ENCODE measurements around the gene PGGHG.

Gene PGGHG

DNA sequence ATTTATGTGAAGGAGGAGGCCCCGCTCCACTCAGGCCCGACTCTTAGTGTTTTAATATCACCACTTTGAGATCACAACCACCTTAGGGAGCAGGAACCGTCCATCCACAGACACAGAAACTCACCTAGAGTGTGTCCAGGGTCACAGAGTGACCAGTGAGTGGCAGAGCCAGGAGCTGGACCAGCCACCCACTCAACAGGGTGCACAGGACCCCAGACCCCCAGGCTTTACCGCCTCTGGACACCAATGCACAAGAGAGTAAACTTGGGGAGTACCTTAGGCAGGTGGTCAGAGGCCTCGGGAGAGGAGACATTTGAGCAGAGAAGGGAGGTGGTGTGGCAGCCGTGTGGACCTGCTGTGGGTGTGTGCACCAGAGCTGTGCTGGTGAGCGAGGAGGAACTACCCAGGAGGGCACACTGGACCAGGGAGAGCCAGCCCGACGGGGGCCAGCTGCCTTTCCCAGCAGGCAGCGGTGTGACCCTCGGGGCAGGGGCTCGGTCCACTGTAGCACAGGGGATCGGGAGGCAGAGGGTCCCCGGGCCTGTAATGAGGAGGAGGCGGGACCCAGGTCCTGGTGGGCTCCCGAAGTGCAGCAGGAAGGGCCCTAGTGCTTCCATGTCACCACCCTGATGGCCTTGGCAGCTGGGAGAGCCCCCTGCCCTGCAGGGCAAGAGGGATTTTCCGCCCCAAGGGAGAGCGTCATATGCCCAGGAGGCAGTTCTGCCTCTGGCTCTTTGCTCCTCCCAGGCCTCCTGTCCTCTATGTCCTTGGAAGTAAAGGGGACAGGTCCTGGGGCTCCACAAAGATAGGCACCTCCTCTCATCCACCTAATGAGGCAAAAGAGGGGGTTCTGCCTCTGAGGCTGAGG, 18.2 kb upstream of the PGGHG start:
- Histone ChIP-seq H3K9me3 (ENCODE audit: control insufficient read depth, insufficient read depth, low read length) (no peaks in the 10 kb centered on the region), H3K36me3 (ENCODE audit: control insufficient read depth, insufficient read depth, low read length) (no peaks in the 10 kb centered on the region), H3K27me3 (ENCODE audit: control insufficient read depth, insufficient read depth, low read length) (peaks cover 3% of the 10 kb centered on the region), H3K4me1 (ENCODE audit: control insufficient read depth, insufficient read depth, low read length) (peaks cover 14% of the 10 kb centered on the region), H3K9ac (ENCODE audit: low read depth, low read length) (no peak overlapping the region), H3K4me3 (ENCODE audit: low read depth, low read length) (no peak overlapping the region)

DNA sequence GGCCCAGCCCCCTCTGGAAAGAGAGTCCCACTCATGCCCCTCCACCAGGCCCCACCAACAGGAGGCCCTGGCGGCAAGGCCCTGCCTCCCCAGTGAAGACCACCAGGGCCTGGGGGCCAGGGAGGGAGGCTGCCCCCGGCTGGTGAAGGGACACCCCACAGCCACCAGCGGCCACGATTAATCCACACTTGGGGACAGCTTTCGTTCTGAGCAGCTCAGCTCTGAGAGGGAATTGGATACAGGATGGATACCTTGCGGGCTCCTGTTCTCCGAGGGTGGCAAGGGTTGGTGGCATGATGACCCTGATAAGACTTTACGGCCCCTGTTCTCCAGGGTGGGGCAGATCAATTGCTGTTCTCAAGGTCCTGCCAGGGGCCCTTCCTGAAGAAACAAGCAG, 17.6 kb upstream of the PGGHG start:
- H3K36me3 ChIP-seq (ENCODE audit: control insufficient read depth, insufficient read depth, low read length), result no peaks in the 10 kb centered on the region
- no peaks in the 10 kb centered on the region for H3K9me3 ChIP-seq (ENCODE audit: control insufficient read depth, insufficient read depth, low read length)
- peaks cover 3% of the 10 kb centered on the region for H3K27me3 ChIP-seq (ENCODE audit: control insufficient read depth, insufficient read depth, low read length)
- H3K4me1 ChIP-seq (ENCODE audit: control insufficient read depth, insufficient read depth, low read length), result peaks cover 14% of the 10 kb centered on the region
- no peak overlapping the region for H3K4me3 ChIP-seq (ENCODE audit: low read depth, low read length)
- H3K9ac ChIP-seq (ENCODE audit: low read depth, low read length), result no peak overlapping the region

DNA sequence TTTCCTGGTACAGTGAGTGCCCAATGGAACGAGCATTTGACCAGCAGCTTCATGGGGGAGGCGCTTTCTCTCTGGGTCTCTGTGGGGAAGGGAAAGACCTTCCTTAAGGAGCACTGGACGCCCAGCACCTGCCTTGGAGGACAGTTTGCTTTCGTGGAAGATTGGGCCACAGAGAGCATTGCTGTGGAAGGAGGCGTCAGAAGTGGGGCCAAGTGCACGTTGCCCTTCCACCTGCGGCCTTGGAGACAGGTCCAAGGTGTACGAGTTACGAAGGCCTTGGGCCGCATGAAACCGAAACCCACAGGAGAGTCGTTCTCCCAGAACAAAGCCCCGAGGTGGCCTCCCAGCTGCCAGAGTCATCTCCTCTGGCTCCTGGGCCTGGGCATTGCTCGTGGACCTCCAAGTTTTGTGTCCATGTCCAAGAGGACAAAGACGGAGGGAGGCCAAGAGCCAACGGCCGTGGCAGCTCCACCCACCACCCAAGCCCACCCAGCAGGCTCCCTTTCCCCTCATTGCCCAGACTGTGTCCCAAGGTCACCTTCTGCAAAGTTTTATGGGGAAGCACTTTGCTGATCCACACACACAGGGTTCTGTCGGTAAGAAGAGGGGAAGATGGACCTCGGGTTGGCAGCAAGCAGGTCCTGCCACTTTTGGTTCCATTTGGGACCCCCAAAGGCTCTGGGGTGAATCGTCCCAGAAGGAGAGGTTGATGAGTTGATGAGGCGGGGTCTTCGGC, 16.6 kb upstream of the PGGHG start:
- Histone ChIP-seq H3K27me3 (ENCODE audit: control insufficient read depth, insufficient read depth, low read length) (peaks cover 3% of the 10 kb centered on the region), H3K36me3 (ENCODE audit: control insufficient read depth, insufficient read depth, low read length) (no peaks in the 10 kb centered on the region), H3K4me1 (ENCODE audit: control insufficient read depth, insufficient read depth, low read length) (peaks cover 12% of the 10 kb centered on the region), H3K4me3 (ENCODE audit: low read depth, low read length) (no peak overlapping the region), H3K9ac (ENCODE audit: low read depth, low read length) (no peak overlapping the region), H3K9me3 (ENCODE audit: control insufficient read depth, insufficient read depth, low read length) (no peaks in the 10 kb centered on the region)

DNA sequence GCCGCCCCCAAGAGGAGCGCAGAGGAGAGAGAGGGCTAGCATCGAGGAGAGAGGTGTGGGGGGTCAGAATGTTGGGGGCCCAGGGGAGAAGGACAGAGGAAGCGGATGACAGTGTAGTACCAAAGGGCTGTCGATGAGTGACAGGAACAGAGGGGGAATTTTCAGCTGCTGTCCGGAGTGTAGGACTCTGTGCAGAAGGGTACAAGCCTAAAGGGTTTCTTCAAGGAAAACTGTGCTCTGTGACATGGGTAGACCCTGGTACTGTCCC, 16.1 kb upstream of the PGGHG start:
- H3K9ac ChIP-seq (ENCODE audit: low read depth, low read length), result no peak overlapping the region
- H3K36me3 ChIP-seq (ENCODE audit: control insufficient read depth, insufficient read depth, low read length), result no peaks in the 10 kb centered on the region
- H3K4me1 ChIP-seq (ENCODE audit: control insufficient read depth, insufficient read depth, low read length), result peaks cover 9% of the 10 kb centered on the region
- H3K4me3 ChIP-seq (ENCODE audit: low read depth, low read length), result no peak overlapping the region
- no peaks in the 10 kb centered on the region for H3K9me3 ChIP-seq (ENCODE audit: control insufficient read depth, insufficient read depth, low read length)
- H3K27me3 ChIP-seq (ENCODE audit: control insufficient read depth, insufficient read depth, low read length), result peaks cover 6% of the 10 kb centered on the region

GRCh38 chr11:276219-276618, 12.7 kb upstream of the PGGHG start:
- no peak overlapping the region for H3K4me3 ChIP-seq (ENCODE audit: low read depth, low read length)
- H3K27me3 ChIP-seq (ENCODE audit: control insufficient read depth, insufficient read depth, low read length), result peaks cover 34% of the 10 kb centered on the region
- no peaks in the 10 kb centered on the region for H3K9me3 ChIP-seq (ENCODE audit: control insufficient read depth, insufficient read depth, low read length)
- H3K9ac ChIP-seq (ENCODE audit: low read depth, low read length), result no peak overlapping the region
- no peaks in the 10 kb centered on the region for H3K36me3 ChIP-seq (ENCODE audit: control insufficient read depth, insufficient read depth, low read length)
- peaks cover 3% of the 10 kb centered on the region for H3K4me1 ChIP-seq (ENCODE audit: control insufficient read depth, insufficient read depth, low read length)

GRCh38 chr11:278001-278951, 10.7 kb upstream of the PGGHG start, which contains the start of gene NLRP6:
NLRP6 (plus strand) TSS chr11:278407; CDS start chr11:278570, 163 bp downstream.
- H3K9ac ChIP-seq (ENCODE audit: low read depth, low read length), result no peak within 1 kb of the TSS
- H3K4me3 ChIP-seq (ENCODE audit: low read depth, low read length), result peak within 1 kb of the TSS; percentile 39
- H3K27me3 ChIP-seq (ENCODE audit: control insufficient read depth, insufficient read depth, low read length), result peaks cover 51% of the 10 kb centered on the region

GRCh38 chr11:279040-279965, 9.6 kb upstream of the PGGHG start:
- H3K4me3 ChIP-seq (ENCODE audit: low read depth, low read length), result peak overlapping the region; percentile 39

More at GRCh38 chr11:278001-278951, 10.7 kb upstream of the PGGHG start, which contains the start of gene NLRP6:
- H3K4me1 ChIP-seq (ENCODE audit: control insufficient read depth, insufficient read depth, low read length), result peaks cover 3% of the 10 kb centered on the region
- H3K36me3 ChIP-seq (ENCODE audit: control insufficient read depth, insufficient read depth, low read length), result no peaks in the 10 kb centered on the region
- H3K9me3 ChIP-seq (ENCODE audit: control insufficient read depth, insufficient read depth, low read length), result no peaks in the 10 kb centered on the region

GRCh38 chr11:279966-280705, 8.8 kb upstream of the PGGHG start:
- Histone ChIP-seq H3K4me1 (ENCODE audit: control insufficient read depth, insufficient read depth, low read length) (peaks cover under 1% of the 10 kb centered on the region), H3K9ac (ENCODE audit: low read depth, low read length) (no peak overlapping the region), H3K27me3 (ENCODE audit: control insufficient read depth, insufficient read depth, low read length) (peaks cover 51% of the 10 kb centered on the region), H3K9me3 (ENCODE audit: control insufficient read depth, insufficient read depth, low read length) (no peaks in the 10 kb centered on the region), H3K36me3 (ENCODE audit: control insufficient read depth, insufficient read depth, low read length) (no peaks in the 10 kb centered on the region), H3K4me3 (ENCODE audit: low read depth, low read length) (peak overlapping the region; percentile 39)

More at GRCh38 chr11:279040-279965, 9.6 kb upstream of the PGGHG start:
- Histone ChIP-seq H3K9ac (ENCODE audit: low read depth, low read length) (no peak overlapping the region), H3K36me3 (ENCODE audit: control insufficient read depth, insufficient read depth, low read length) (no peaks in the 10 kb centered on the region), H3K4me1 (ENCODE audit: control insufficient read depth, insufficient read depth, low read length) (peaks cover 3% of the 10 kb centered on the region), H3K9me3 (ENCODE audit: control insufficient read depth, insufficient read depth, low read length) (no peaks in the 10 kb centered on the region), H3K27me3 (ENCODE audit: control insufficient read depth, insufficient read depth, low read length) (peaks cover 51% of the 10 kb centered on the region)

DNA sequence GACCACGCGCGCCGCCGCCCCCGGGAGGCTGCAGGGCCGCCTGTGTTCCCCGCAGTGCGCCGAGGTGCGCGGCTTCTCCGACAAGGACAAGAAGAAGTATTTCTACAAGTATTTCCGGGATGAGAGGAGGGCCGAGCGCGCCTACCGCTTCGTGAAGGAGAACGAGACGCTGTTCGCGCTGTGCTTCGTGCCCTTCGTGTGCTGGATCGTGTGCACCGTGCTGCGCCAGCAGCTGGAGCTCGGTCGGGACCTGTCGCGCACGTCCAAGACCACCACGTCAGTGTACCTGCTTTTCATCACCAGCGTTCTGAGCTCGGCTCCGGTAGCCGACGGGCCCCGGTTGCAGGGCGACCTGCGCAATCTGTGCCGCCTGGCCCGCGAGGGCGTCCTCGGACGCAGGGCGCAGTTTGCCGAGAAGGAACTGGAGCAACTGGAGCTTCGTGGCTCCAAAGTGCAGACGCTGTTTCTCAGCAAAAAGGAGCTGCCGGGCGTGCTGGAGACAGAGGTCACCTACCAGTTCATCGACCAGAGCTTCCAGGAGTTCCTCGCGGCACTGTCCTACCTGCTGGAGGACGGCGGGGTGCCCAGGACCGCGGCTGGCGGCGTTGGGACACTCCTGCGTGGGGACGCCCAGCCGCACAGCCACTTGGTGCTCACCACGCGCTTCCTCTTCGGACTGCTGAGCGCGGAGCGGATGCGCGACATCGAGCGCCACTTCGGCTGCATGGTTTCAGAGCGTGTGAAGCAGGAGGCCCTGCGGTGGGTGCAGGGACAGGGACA, 8.0 kb upstream of the PGGHG start:
- Histone ChIP-seq H3K4me3 (ENCODE audit: low read depth, low read length) (peak overlapping the region; percentile 13), H3K9me3 (ENCODE audit: control insufficient read depth, insufficient read depth, low read length) (no peaks in the 10 kb centered on the region), H3K4me1 (ENCODE audit: control insufficient read depth, insufficient read depth, low read length) (no peaks in the 10 kb centered on the region), H3K27me3 (ENCODE audit: control insufficient read depth, insufficient read depth, low read length) (peaks cover 51% of the 10 kb centered on the region), H3K9ac (ENCODE audit: low read depth, low read length) (no peak overlapping the region), H3K36me3 (ENCODE audit: control insufficient read depth, insufficient read depth, low read length) (no peaks in the 10 kb centered on the region)
